Neural cell (in vitro differentiated cells): ENCODE results near the gene INPP4B.

Source experiments
- CTCF ChIP-seq: fragments of 450-650 bp; IDR thresholded peaks from 2 replicates; pipeline ENCODE4 v1.5.1; 2014; ENCODE audit warnings: antibody characterized with exemption, mild to moderate bottlenecking, moderate library complexity; ENCODE audit not compliant: poor library complexity, severe bottlenecking
- EP300 ChIP-seq: fragments of 450-650 bp; conservative IDR thresholded peaks from 2 replicates; pipeline ENCODE4 v1.6.1; 2014; ENCODE audit warnings: antibody characterized with exemption, mild to moderate bottlenecking, moderate library complexity; ENCODE audit not compliant: poor library complexity, severe bottlenecking
- EZH2 ChIP-seq: fragments of 200-600, 300-800 bp; shearing (Covaris generic), sonication (generic); IDR thresholded peaks from 2 replicates; pipeline ENCODE4 v1.6.1; 2014; ENCODE audit warnings: antibody characterized with exemption, low read length, borderline replicate concordance, mild to moderate bottlenecking; ENCODE audit not compliant: insufficient read depth, poor library complexity, severe bottlenecking
- POLR2AphosphoS5 ChIP-seq: IDR thresholded peaks from 2 replicates; pipeline ENCODE4 v1.6.1; 2012
- RAD21 ChIP-seq: fragments of 450-650 bp; conservative IDR thresholded peaks from 2 replicates; pipeline ENCODE4 v1.6.1; 2014; ENCODE audit warnings: antibody characterized with exemption, mild to moderate bottlenecking, moderate library complexity
- SMC3 ChIP-seq: fragments of 450-650 bp; conservative IDR thresholded peaks from 2 replicates; pipeline ENCODE4 v1.6.1; 2014; ENCODE audit warnings: antibody characterized with exemption, mild to moderate bottlenecking, moderate library complexity; ENCODE audit not compliant: poor library complexity

GRCh38 chr4:142452161-142452855 is 393.8 kb downstream of the INPP4B start:
- TF ChIP-seq EZH2: no peak
- no peak for TF ChIP-seq SMC3
- no peak for TF ChIP-seq CTCF
- no peak for TF ChIP-seq EP300
- no peak for TF ChIP-seq POLR2AphosphoS5
- TF ChIP-seq RAD21: no peak
